ENCODE results near the gene CELF4.

CELF4 gene

DNA sequence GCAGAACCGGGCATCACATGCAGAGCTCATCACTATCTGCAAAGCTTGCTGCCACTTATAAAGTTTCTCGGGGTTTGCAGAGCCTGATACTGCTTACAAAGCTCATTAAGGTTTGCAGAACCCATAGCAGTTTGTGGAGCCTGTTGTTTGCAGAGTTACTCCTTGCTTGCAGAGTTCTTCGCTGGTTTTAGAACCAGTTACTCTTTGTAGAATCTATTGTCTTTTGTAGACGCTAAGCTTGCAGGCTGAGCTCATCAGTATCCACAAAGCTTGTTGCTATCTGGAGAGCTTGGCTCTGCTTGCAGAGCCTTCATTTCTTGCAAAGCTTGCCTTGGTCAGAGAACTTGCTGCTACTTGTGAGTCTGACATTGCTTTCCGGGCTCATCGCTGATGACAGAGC is 106.9 kb downstream of the CELF4 start:
- DNase-seq: no peak

DNA sequence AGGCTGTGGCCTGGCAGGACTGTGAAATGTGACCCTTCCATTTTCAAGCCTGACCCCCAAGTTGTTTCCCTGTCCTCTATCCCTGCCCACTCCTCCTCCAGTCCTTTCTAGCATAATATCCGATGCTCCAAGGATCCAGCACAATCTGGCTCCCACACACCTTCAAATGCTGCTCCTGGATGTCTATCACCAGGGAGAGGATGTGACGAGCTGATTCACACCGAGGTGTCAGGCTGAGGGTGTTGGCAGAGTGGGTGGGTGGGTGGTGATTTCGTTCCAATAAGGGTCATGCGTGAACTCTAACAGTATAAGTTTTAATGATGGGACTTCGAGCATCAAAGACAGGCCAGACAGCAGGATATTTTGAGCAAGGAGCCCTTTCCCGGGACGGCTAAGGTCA is 107.8 kb downstream of the CELF4 start:
- DNase-seq: no peak

DNA sequence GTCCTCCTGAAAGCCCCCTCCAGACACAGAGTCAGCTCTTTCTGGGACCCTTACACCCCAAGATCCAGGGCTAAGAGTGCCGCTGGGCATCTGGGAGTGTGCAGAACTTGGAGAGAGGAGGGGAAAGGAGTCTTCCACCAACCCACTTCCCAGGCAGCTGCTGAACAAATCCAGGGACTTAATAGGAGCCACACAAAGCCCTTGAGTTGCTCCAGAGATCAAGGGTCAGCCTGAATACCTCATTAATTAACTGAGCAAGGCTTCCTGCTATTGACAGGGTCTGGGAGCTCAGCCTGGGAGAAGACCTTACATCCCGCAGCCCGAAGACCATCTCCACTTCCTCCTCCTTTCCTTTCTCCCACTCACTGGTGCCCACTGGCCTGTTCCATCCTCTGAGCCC is 108.3 kb downstream of the CELF4 start:
- no peak for DNase-seq

DNA sequence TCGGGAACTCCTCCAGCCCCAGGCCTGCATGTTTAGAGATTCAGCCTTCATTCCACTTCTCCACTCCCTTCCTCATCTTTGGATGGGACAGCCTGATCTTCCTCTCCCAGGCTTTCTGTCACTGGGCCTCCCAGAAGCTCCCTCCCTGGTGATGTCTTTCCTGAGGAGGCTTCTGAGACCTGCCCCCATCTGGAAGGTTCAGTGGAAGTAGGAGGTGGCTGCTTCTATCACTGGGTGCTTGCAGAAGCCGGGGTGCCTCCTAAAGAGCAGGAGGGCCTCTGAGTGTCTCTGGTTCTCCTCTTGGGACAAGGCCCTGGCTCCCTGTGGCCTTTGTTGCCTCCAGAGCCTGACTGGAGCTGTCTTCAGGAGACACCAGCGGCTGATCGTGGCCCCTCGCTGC is 108.7 kb downstream of the CELF4 start:
- DNase-seq: no peak

DNA sequence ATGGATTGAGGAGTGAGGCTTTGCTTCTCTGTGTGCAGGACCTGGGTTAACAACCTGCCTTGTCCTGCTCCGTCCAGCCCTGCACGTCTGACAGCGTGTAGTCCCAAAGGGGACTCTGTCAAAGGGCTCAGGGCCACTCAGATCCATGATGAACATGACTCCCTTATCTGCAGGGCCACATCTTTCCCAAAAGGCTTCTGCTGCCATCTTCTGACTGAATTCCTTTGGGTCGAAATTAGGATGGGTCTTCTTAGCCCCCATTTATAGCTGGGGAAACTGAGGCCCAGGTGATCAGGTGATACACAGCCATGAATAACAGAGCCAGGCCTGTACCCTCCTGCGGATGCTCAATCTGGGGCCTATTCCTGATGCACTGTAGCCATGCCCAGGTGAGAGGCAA is 109.2 kb downstream of the CELF4 start:
- no peak for DNase-seq

DNA sequence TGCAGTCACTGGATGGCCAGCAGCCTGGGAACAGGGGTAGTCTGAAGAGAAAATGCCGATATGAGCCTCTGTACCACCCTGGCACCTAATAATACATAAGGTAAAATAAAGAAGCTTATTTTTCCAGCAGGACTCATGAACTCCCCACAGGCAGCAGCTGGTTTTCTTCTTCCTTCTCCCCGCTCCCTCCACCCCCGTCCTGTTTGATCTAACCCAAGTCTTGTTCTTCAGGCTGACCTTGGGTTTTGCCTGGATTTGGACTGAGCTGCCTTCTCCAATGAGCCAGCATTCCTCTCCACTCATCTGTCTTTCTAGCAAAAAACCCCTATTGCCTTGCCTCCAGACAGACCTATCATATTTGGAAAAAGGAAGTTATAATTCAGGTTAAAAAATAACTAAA is 111.8 kb downstream of the CELF4 start:
- DNase-seq: no peak

DNA sequence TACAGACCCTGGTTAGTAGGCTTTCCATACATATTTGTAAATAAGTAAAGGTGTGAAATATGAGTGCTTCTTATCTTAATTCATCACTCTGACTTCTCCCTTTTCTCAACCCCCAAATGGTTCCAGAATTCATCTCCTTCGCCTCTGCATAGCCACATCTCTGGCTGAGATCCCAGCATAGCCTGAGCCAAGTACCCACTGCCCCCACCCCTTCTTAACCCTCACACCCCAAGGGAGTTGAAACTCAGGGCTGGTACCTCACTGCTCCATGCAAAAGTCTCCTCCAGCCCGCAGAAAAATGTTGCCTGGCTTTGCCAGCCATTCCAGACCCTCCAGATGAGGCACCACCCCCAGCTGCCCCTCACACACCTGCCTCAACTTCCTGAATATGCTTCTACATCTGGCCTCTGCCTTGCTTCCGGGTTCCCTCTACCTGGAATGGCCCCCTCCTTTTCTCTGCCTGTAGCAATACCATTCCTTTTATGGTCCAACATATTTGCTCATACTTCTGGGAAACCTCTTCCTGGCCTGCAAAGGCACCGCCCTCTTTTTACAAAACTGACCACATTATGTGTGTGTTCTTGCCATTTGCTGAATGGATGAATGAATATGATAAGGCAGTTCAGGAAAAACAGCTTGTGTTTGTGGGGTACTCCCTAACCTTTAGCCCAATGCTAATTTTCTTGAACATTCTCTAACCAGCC is 112.8 kb downstream of the CELF4 start:
- DNase-seq: no peak

DNA sequence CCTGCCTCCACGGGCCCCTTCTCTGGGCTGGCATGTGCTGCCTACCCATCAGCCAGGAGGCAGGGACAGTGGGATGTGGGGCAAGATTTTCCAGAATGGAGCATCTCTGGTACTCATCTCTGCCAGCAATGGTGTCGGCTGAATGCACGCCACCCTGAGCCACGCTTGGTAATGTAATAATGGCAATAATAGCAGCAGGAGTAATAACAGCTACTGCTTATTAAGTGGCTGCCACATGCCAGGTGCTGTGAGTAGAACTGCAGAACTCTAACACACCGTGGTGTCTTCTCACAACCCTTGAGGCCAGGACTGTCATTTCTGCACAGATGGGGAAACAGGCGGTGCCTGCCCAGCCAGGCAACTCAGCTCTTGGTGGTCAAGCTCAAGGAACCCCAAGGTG is 113.6 kb downstream of the CELF4 start:
- no peak for DNase-seq

DNA sequence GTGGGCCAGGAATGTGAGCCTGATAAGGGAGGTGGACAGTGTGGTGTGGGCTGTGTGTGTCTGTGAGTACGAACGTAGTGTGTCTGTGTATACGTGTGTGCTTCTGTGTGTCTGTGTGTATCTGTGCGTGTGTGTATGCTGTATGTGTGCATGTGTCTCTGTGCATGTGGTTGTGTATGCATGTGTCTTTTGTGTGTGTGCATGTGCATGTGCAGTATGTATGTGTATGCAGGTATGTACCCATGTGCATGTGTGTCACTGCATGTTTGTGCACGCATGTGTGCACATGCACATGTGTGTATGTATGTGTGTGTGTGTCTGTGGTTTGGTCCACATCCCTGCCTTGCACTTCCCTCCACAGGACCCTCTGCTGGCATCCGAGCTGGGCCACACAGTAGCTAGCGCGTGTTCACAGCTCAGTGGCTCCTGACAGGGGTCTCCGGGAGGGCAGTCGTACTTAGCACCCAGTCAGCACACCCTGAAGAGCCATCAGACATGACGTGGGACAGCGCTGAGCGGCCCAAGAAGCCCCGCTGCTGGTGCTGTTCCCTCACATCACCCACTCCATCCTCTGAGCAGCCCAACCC is 114.3 kb downstream of the CELF4 start:
- no peak for DNase-seq

DNA sequence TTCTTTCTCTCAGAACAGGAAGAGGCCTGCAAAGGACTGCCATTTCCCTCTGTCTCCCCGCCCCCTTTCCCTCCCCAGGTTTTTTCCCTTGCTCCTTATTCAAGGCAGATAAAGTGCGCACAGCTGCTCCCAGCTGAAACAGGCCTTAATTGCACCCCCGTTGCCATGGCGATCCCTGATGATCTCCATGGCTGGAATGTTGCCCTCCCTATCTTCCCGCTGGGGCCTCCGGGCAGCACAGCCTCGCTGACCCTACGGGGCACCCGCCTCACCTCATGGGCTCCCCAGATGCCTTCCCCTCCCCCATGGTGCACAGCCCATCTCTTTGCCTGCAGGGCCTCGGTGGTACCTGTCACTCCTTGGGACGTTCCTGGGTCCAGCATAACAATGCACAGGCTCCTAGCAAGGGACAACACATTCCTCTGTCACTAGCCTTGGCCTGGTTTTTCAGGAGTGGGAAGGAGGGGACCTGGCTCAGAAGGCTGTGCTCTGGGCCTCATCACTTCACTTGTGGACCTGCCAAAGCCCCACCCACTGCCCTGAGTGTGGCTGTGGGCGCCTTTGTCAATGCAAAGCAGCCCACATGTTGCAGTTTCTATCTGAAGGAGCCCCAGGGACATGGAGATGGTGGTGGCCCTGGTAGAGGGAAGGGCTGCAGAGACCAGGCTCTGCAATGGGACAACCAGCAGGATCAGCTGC is 115.0 kb downstream of the CELF4 start:
- no peak for DNase-seq

DNA sequence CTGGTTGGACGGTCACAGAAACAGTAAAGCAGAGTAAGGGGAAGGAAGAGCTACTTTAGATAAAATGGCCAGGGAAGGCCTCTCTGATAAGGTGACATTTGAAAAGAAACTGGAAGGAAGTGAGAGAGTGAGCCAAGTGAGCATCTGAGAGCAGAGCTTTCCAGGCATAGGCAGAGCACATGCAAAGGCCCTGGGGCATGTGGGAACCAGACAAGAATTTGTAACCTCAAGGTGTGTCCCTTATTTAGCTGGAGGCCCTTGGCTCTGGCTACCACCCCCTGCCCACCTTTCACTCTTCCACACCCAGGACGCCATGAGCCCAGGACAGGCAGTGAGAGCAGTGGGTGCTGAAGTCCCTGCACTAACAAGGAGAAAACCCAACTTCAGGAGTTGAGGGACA is 116.0 kb downstream of the CELF4 start:
- no peak for DNase-seq

DNA sequence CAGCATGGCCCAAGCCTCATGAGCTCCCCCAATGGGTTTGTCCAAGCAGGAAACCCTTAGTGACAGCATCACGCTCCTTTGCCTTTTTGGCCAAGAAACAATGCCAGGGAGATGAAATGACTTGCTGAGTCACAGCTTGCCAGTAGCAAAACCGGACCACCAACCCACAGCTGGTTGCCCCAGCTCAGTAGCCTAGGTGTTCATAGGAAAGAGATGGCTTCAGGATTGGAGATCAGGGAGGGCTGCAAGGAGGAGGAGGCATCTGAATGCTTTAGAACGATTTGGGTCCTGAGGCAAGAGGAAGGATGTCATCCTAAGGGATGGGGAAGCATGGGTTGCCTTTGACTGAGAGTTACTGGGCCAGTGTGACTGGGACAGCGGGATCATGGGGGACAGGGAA is 116.7 kb downstream of the CELF4 start:
- DNase-seq: no peak

DNA sequence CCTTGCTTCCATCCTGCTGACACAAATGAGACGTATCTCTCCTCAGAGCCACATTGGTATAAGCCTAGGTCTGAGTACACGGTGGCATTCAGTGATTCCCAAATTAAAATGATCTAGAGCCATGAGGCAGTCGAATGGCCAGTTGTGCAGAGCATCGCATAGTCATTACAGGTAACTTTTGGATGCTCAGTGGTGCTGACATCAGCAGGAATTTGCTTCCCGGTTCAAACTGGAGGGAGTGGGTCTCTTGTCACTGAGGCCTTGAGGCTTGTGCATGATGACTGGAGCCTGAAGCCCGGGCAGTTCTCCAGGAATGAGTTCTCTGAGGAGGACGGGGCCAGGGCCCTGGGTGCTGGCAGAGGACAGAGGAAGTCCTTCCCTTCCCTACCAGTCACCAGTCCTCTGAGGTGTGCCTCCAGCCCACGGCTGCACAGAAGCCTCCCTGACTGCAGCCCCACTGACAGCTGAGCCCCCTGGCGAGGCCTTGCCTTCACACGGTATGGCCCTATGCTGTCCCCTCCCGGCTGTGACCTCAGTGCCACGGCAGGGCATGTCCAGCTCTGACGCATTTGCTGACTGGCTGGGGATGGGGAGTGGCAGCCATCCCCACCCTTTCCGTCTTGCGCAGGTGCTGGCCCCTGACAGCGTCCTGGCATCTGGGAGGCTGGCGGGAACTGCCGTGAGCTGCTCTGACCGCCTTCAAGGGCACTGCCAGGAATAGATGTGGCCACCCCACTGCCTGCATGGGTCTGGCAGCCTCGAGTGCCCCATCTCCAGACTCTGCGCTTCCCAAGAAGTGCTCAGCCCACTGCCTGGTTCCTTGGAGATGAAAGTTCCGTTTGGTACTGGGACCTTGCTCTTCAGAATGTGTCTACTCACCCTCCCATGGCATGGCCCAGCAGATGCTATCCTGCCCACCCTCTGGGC is 117.4 kb downstream of the CELF4 start:
- no peak for DNase-seq

DNA sequence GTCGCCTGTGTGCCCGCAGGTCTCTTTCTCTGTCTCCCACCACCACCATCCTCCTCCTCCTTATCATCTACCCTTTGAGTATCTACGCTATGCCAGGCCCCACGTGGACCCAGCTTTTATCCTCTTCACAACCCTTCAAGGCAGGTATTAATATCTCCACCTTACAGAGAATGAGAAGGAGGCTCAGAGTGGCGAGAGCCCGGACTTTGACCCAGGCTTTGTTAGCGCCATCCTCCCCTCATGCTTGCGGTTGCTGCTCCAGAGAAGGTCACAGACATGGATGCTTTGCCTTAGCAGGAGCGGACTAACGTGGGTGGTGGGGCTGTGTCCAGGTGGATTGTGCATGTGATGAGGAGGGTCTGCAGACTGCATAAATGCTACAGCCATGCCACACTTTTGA is 119.8 kb downstream of the CELF4 start:
- DNase-seq: no peak

DNA sequence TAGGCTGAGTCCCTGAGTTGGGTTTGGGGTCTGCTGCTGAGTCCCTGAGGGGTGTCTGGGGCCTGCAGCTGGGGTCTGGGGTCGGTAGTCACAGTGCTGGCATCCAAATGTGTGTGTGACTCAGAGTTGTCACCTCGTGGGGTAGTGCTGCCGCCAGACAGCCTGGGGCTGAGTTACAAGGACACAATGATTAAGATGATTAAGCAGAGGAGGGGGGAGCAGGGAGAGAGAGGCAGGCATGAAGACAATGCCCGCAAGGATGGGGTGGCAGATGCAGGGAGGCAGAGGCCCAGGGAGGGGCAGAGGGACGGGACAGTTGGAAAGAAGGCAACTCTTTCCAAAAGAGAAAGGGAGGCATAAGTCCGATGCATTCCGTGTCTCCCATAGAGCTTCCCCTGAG is 120.2 kb downstream of the CELF4 start:
- no peak for DNase-seq

DNA sequence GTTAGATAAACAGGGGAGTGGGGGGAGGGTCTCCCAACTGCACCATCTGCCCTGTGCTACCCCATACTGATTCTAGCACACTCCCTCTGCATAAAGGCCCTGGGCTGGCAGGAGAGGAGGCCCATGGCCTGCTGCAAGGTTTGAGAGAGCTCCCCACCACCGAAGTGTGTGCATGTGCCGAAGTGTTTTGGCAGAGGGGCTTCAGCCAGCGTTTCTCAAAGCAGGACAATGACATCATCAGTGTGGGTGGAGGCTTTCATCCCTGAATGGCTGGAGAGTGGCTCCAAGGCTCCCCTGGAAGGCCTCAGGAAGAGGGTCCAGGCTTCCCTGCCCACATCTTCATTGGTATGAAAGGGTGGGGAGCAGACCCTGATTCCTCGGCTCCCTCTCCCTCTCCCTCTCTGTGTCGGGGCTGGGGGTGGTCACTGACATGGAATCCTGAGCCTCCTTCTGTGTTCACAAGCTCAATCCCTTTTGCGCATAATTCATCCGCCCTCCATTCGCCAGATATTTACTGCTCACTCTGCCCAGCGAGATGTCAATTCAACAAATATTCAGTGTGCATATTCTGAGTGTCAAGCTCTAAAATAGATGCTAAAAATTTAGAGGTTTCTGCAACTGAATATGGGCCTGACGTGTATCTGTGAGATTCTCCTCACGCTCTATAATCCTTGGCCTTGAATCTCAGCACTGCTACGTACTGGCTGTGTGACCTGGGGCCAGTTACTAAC is 122.1 kb downstream of the CELF4 start:
- DNase-seq: no peak

DNA sequence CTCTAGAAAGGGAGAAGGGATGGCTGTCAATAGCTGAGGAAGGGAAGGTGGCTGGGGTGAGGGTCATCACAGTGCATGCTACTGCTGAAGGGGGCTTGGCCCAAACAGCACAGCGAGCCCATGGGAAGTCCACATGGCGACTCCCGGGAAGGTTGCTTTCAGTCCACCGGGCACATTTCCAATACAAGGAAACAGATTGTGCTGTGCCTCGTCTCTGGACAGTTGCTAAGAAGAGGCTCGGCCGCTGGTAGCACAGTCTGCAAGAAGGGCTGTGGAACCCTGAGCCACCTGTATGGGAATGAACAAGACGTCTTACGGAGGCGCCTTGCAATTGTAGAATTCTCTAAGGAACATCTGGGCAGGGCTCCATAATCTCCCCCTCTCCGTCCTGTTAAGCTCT is 123.1 kb downstream of the CELF4 start:
- DNase-seq: no peak

DNA sequence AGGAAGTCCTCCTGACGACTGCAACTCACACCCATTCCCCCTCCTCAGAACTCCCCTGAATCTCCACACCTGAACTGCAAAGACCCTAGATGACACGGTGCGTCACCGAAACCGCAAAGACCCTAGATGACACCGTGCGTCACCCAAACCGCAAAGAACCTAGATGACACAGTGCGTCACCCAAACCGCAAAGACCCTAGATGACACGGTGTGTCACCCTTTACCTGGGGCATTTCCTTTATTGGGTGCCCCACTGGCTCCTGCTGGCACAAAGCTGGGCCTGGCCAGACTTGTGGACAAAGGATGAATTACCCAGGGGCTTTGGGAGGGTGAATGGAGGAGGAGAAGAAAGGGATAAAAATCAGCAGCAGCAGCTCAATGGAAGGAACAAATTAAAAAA is 123.8 kb downstream of the CELF4 start:
- DNase-seq: no peak

DNA sequence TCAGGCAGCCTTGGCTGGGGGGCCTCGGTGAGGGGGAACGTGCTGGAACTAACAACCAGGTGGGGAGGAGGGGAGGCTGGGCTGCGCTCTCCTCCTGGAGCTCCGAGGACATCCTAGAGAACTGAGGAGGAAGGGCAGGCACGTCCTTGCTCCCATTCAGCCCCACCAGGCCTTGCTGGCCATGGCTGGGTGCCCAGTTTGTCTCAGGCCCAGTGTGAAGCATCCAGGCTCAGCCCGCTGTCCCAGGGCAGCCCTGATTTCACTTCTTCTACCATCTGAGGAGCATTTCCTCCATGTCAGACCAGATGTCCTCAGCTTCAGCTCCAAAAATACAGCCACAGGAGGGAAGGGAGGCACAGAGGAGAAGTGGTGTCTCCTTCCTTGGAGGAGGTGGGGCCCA is 125.4 kb downstream of the CELF4 start:
- DNase-seq: no peak

DNA sequence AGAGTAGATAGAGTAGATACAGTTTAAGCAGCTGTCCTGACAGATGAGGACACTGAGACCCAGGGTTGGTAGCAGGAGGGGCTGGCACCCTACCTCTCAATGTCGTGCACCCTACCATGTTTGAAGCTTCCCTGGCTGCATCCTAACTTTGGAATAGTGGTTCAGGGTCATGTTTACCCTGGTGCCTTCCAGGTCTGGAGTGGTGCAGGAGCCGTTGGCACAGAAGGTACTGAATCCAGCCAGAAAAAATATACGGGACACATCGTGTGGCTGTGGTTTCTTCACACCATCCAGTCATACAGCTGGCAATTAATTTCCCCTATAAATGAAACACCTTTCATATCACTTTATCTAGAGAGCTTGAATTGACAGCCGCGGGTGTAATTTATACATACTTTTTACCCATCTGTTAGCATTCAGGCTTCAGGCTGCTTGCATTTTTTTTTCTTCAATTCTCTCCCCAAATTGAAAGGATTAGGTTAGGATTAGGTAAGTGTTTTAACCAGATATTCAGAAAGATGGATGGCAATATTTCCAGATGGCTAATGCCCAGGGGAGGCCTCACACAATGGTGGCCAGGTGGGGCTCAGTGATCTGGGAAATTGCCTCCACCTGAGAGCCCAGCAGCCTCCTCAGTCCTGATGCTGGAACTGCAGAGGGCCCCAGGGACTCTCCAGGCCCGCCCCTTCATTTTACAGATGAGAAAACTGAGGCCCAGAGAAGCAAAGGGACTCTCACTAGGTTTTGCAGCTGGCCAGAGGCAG is 127.0 kb downstream of the CELF4 start:
- no peak for DNase-seq

DNA sequence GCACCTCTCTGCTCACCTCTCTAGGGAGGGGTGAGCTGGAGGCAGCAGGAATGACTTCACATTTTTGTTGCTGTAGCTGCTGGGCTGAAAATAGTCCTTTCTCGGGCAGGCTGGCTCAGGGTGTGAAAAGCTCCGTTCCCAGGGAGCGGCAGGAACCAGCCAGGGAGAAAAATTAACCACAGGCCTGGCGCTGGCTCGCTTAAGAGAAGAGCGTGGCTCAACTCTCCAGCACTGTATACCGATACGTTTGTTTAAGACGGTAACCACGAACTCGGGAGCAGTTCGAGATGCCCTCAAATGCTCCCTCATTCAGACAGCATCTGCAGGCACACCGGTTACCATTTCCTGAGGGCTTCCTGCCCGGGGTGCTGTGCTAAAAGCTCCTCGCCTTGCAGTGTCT is 129.6 kb downstream of the CELF4 start:
- DNase-seq: no peak
